Panc1 (cell line): ENCODE results near the gene C1orf159. TPM values are rescaled to one million over a fixed set of nuclear protein-coding genes. Genes with fewer than 3 reads are reported as not detected.

Source experiments
- ATAC-seq: fragments of 200-7000 bp; cut with Tn5 transposase; 2 replicates; pipeline ENCODE4 v1.9.1; 2020; ENCODE audit warnings: mild to moderate bottlenecking, moderate library complexity
- BruUV-seq: library from RNA; stranded (reverse); fragments of 400-500 nt; replicated peaks from 2 replicates; lab custom pipeline; 2021; lab: Mats Ljungman, UMichigan
- CTCF ChIA-PET: fragments of 300-600 bp; sonication (Branson Sonifier 250); formaldehyde crosslinking; loops from one replicate; lab custom pipeline; 2022; ENCODE audit warnings: antibody characterized with exemption; lab: Charles Lee
- POLR2A ChIA-PET: fragments of 300-600 bp; sonication (Branson Sonifier 250); formaldehyde crosslinking; loops from one replicate; lab custom pipeline; 2022; ENCODE audit warnings: antibody characterized with exemption; lab: Charles Lee
- DNase-seq: peaks from one replicate; pipeline ENCODE4 v3.0.0-alpha.2; 2010; ENCODE audit warnings: low read depth, low spot score
- H3K27ac ChIP-seq: 2 replicates; pipeline ENCODE4 v1.5.1; 2011; ENCODE audit warnings: mild to moderate bottlenecking, low read length, inconsistent platforms
- H3K27me3 ChIP-seq: fragments of 200-500 bp; sonication (Bioruptor generic); 2 replicates; pipeline ENCODE4 v1.6.0; 2014; ENCODE audit warnings: low read length, inconsistent platforms; ENCODE audit not compliant: control insufficient read depth, insufficient read depth
- H3K36me3 ChIP-seq: fragments of 200-500 bp; sonication (Bioruptor generic); 2 replicates; pipeline ENCODE4 v1.5.1; 2014; ENCODE audit warnings: inconsistent platforms, mild to moderate bottlenecking, low read length, moderate library complexity; ENCODE audit not compliant: control insufficient read depth, insufficient read depth
- H3K4me1 ChIP-seq: 2 replicates; pipeline ENCODE4 v1.5.1; 2011; ENCODE audit warnings: inconsistent platforms, mild to moderate bottlenecking, low read length, moderate library complexity; ENCODE audit not compliant: control insufficient read depth, insufficient read depth
- H3K4me3 ChIP-seq, 2 experiments: 2 replicates each; pipeline ENCODE4 v1.5.1; 2011 to 2012; ENCODE audit warnings: low read depth in 2 of 2, low read length in 2 of 2, mild to moderate bottlenecking in 2 of 2, inconsistent platforms in 1 of 2, moderate library complexity in 1 of 2
- H3K9me3 ChIP-seq: fragments of 200-500 bp; sonication (Bioruptor generic); 2 replicates; pipeline ENCODE4 v1.5.1; 2014; ENCODE audit warnings: low read depth, mild to moderate bottlenecking, inconsistent platforms, low read length, moderate library complexity; ENCODE audit not compliant: control insufficient read depth, insufficient read depth
- CTCF ChIP-seq: fragments of 450-650 bp; IDR thresholded peaks from 2 replicates; pipeline ENCODE4 v1.5.1; 2017; ENCODE audit warnings: mild to moderate bottlenecking
- POLR2AphosphoS5 ChIP-seq: IDR thresholded peaks from 2 replicates; pipeline ENCODE4 v1.6.1; 2012; ENCODE audit warnings: mild to moderate bottlenecking, low read depth, low read length, moderate library complexity
- REST ChIP-seq, 2 experiments: IDR thresholded peaks; 2 replicates each; pipeline ENCODE4 v1.6.1; 2011 to 2012; ENCODE audit warnings: low read depth in 2 of 2, control low read depth in 1 of 2, low read length in 1 of 2, mild to moderate bottlenecking in 1 of 2, moderate library complexity in 1 of 2; ENCODE audit not compliant: insufficient read depth in 1 of 2
- SIN3A ChIP-seq: IDR thresholded peaks from 2 replicates; pipeline ENCODE4 v1.6.1; 2012; ENCODE audit warnings: low read depth, mild to moderate bottlenecking, low read length, moderate library complexity, borderline replicate concordance; ENCODE audit not compliant: insufficient read depth
- TCF7L2 ChIP-seq: IDR thresholded peaks from 2 replicates; pipeline ENCODE4 v1.6.1; 2011; ENCODE audit warnings: mild to moderate bottlenecking, low read depth, low read length, inconsistent platforms
- in situ Hi-C: cut with HindIII; loops from 2 replicates; pipeline ENCODE4 v1.10.0; 2016; ENCODE audit warnings: low sequenced_read_pairs, low pct_unique_long_range_greater_than_20kb
- intact Hi-C: fragments of 100-400 bp; cut with micrococcal nuclease; formaldehyde crosslinking; loops from one replicate; pipeline ENCODE4 v1.10.0; 2022; ENCODE audit not compliant: unreplicated experiment
- total RNA-seq: library from RNA; stranded (reverse); gene quantifications from one replicate; pipeline ENCODE4 v1.2.1, GENCODE V29; 2021; ENCODE audit not compliant: unreplicated experiment

C1orf159 gene
- total RNA-seq, 1 experiment from 2014 or later: 28.8 TPM

GRCh38 chr1:1148061-1148460 is 32.2 kb upstream of the C1orf159 start:
- Histone ChIP-seq H3K9me3 (no peaks in the 10 kb centered on the region), H3K4me3 (no peak overlapping the region), H3K36me3 (no peaks in the 10 kb centered on the region), H3K4me1 (no peaks in the 10 kb centered on the region), H3K27me3 (no peaks in the 10 kb centered on the region), H3K27ac (no peak overlapping the region)
- TF ChIP-seq SIN3A (no peak), CTCF (no peak), REST (IDR thresholded peaks at IDR 0.05; ENCODE audit: insufficient read depth in 1 of 2, low read depth in 2 of 2, low read length in 1 of 2) (no peak), TCF7L2 (no peak), POLR2AphosphoS5 (no peak)
- DNase-seq (no peak), ATAC-seq (peak; percentile 37)
- in situ Hi-C loops (no loop called here), intact Hi-C loops (no loop called here)
- no TSS peak for BruUV-seq
- CTCF ChIA-PET: interaction anchor here (0.6 kb wide), 1 partner anchor 32 kb away, joined by 4 read pairs; no protein-coding TSS in a partner anchor
- POLR2A ChIA-PET: interaction anchor here (0.5 to 0.6 kb wide), 2 partner anchors 62 to 81 kb away, joined by 3 to 6 read pairs; no protein-coding TSS in a partner anchor

- TF ChIP-seq SIN3A (no peak), CTCF (no peak), TCF7L2 (no peak), POLR2AphosphoS5 (no peak), REST (IDR thresholded peaks at IDR 0.05; ENCODE audit: insufficient read depth in 1 of 2, low read depth in 2 of 2, low read length in 1 of 2) (no peak)
- in situ Hi-C loops: no loop called here
- POLR2A ChIA-PET: no interaction called here
- Histone ChIP-seq H3K27me3 (no peaks in the 10 kb centered on the region), H3K36me3 (no peaks in the 10 kb centered on the region), H3K27ac (no peak overlapping the region), H3K4me1 (no peaks in the 10 kb centered on the region; the same call in 1 of the 2 replicates), H3K4me3 (no peak overlapping the region), H3K9me3 (no peaks in the 10 kb centered on the region)
- CTCF ChIA-PET: no interaction called here
- ATAC-seq (no peak), DNase-seq (no peak)
- BruUV-seq: no TSS peak
- intact Hi-C loops: no loop called here
Measured at GRCh38 chr1:1146596-1146995, 30.7 kb upstream of the C1orf159 start.
